GM15510 (cell line): ENCODE measurements around the gene KRT33B.

ENCODE experiments used
- POLR2A ChIP-seq: IDR thresholded peaks from 3 replicates; pipeline ENCODE4 v1.6.1; 2011; ENCODE audit warnings: borderline replicate concordance; ENCODE audit not compliant: insufficient read length; ENCODE audit errors: extremely low read depth

Gene KRT33B

GRCh38 chr17:41369713-41370112, at the start of gene KRT33B:
TSS of gene KRT33B (minus strand) at chr17:41369813. CDS start at chr17:41369750, 63 bp downstream.
- no peak for TF ChIP-seq POLR2A

- no peak for TF ChIP-seq POLR2A
Measured at GRCh38 chr17:41418116-41418860, 48.7 kb upstream of the KRT33B start.

DNA sequence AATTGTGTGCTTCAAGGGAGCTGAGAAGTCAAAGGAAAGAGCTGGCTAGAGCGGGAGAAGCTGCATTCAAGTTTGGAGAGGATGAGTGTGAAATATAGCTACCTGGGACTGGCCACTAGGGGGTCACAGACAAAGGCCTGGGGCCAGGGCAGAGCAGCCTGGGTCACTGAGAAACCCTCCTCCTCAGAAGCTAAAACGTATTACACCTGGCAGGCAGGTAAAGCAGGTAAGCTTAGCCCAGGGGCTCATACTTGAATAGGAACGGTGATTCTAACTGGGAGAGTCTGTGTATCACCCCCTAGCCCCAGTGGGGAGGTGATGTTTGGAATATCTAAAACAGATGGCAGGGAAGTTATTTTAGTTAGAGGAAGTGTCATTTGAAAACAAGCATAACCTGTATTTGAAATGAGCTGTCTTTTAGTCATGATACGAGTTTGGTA, 48.0 kb upstream of the KRT33B start:
- no peak for TF ChIP-seq POLR2A

GRCh38 chr17:41417127-41417526, 47.5 kb upstream of the KRT33B start:
- TF ChIP-seq POLR2A, result no peak

DNA sequence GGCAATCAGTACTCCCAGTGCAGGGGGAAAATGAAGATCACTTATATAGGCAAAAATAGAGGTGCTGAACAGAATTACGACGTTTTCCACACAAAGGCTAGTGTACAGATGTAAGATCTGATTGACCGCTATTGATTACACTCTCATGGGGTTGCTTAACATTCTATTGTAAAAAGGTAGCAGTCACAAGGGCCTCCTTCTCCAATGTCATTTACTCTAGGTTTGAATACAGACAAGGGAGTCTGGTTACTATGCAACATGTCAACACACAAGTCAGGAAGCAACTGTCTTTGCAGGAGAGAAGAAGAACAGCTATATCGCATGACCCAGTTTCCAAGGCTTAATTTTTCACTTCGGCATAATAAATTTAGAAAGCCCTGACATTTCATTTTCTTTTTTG, 46.9 kb upstream of the KRT33B start:
- TF ChIP-seq POLR2A, result no peak

- no peak for TF ChIP-seq POLR2A
Measured at GRCh38 chr17:41415833-41416335, 46.3 kb upstream of the KRT33B start.

GRCh38 chr17:41415411-41415810, 45.8 kb upstream of the KRT33B start:
- TF ChIP-seq POLR2A, result no peak

DNA sequence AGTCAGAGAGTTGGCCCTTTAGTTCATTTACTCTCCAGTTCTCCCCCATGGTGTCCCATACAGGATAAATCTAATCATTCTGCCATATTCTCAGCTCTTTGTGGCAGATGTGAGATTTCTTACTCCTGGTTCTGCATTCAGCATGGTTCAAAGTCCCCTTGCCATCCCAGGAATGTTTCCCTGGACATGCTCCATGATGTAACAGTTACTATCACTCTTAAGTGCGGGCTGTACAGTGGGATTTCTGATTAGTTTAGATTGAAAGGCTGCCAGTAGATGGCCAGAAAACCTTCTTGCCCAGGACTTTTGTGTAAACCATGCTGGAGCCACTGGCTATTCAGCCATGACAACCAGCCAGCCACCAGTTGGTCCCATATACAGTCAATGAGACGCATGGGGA, 44.4 kb upstream of the KRT33B start:
- no peak for TF ChIP-seq POLR2A

DNA sequence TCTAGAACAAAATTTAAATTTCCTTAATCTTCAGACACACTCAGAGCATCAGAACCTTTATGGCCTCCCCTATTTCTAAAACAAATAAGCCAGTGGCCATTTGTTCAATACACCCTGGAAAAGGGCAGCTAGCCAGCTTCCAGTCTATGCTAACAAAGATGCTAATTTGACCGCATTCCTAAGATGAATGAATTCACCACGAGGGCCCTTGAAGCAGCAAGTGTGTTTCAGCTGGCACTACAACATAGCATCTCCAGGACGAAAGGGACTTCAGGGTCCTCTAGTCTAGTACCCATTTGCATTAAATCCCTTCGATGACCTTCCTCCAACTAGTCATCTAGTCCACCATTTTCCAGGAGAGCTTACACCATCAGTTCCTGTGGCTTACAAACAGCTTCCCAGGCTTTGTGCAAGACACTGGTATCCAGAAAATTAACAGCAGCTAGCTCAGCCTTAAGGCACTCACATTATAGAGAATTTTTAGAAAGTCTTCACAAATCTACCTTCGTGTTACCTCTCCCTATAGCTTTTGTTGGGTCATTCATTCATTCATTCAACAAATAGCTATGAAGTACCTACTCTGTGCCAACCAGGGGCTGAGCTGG, 43.8 kb upstream of the KRT33B start:
- TF ChIP-seq POLR2A, result no peak

GRCh38 chr17:41411072-41411840, 41.6 kb upstream of the KRT33B start:
- TF ChIP-seq POLR2A, result no peak

DNA sequence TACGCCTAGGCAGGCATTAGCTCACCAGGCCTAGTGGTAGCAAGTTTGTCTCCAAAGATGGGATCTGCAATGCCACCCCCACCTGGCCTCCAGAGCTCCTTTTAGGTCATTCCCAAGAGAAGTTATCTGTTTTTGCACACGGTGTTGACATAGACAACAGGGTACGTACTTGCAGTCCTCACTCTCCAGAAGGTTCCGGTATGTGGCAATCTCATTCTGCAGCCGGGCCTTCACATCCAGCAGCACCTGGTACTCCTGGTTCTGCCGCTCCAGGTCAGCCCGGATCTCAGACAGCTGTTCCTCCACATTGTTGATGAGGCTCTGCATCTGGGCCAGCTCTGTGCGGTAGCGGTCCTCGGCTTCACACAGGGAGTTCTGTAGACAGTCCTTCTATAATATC, 37.6 kb upstream of the KRT33B start:
- no peak for TF ChIP-seq POLR2A

DNA sequence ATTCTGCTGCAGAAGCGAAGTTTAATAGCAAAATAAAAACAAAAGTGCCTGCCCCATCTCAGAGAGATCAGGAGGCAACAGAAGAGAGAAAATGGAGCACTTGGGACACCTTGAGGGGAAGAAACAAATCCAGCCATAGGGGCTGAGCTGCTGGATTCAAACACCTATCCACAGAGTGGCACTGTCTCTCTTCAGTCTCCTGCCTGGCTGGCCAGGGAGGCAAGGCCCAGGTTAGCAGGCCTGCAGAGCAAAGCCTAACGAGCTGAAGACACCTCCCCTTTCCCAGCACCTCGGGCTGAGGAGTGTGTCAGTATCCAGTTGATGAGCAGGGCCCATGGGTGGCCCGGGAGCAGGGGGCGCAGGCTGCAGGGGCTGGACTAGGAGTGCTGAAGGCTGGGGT, 36.6 kb upstream of the KRT33B start:
- TF ChIP-seq POLR2A, result no peak

GRCh38 chr17:41404024-41404671, 34.5 kb upstream of the KRT33B start:
- TF ChIP-seq POLR2A, result no peak

- no peak for TF ChIP-seq POLR2A
Measured at GRCh38 chr17:41403404-41404023, 33.9 kb upstream of the KRT33B start.
